Brain pericyte (primary cell): Measurements from ENCODE around the gene PNMA6F.
"Not testable (repeated sequence)": the region's sequence is repeated elsewhere in the genome, so short reads cannot be mapped to it uniquely, and the experiment has no call there.

Experiments
- DNase-seq: peaks from one replicate; pipeline ENCODE4 v3.0.0-alpha.2; 2012; ENCODE audit warnings: low read depth, low spot score

The PNMA6F gene

GRCh38 chrX:153334654-153335295, 13.2 kb upstream of the PNMA6F start:
- DNase-seq = no peak

DNA sequence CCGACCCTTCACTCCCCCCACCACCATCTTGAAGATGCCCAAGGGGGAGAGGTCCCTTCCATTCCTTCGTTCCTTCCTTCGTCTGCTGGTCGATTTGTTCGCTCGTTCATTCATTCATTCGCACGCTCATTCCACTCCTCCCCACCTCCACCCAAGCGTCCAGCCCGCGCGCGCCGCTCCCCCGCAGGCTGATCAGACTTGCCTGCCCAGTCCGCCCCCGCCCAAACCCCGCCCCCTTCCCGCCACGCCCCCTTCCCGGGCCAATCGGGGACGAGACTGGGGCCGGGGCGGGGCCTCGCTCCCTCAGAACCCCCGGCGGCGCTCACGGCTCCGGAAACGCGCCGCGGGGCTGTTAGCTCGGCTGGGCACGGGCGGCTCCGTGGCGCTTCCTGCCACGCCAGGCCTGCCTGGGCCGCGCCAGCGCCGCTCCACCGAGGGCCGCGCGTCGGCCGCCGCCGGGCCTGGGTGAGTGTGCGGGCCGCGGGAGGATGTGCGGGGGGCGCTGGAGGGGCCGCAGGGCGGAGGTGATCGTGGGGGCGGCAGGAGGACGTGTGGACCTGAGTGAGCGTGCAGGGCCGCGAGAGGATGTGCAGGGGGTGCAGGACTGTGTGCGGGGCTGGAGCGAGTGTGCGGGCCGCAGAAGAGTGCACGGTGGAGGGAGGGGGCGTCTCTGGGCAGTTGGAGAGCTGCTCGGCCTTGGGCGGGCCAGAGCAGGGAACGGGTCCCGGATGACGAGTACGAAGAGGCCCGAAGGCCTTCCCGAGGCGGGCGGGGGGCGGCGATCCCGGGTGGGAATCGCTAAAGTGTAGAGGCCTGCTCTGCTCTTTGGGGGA, 12.5 kb upstream of the PNMA6F start, which contains the start of gene ZNF275:
ZNF275 (plus strand) TSS at position 333 of the 833 bp plus-strand sequence. CDS start 2,527 bp downstream, outside the sequence.
- DNase-seq = peak; percentile 5

DNA sequence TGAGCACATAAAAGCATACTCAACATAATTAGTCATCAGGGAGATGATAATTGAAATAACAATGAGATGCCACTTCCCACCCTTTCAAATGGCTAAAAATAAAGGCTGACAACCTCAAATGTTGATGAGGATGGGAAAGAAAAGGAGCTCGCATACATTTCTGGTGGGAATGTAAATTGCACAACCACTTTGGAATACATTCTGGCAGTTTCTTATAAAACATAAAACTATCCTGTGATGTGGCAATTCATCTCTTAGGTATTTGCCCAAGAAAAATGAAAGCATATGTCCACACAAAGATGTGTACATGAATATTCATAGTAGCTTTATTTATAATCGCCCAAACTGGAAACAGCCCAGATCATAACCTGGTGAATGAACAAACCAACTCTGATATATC, 11.7 kb upstream of the PNMA6F start:
- no peak for DNase-seq

GRCh38 chrX:153327561-153327960, 6.0 kb upstream of the PNMA6F start:
- no peak for DNase-seq

DNA sequence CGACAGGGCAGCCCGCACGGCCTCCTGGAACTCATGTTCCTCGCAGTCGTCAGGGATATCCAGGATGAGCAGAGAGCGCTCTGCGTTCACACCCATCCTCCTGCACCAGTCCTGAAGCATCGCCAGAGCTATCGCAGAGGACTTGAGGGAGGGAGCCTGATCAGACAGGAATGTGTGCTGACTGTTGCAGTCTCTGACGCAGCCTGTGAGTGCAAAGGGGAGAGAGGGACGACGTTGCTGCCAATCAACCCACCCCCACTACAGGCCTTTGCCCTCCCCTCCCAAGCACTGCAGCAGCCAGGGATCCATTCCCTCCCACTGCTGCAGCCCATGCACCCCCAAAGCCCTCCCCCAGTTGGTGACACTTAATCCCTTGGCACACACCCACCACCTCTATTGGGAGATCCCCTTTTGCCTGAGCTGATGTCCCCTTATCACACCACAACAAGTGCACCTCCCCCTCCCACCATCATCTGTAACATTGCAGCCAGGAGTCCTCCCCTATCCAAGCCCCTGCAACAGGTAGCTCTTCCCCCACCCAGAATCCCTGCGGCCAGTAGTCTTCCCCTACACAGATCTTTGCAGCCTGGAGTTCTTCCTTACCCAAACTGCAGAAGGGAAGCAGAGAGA, 897 bp downstream of the PNMA6F start:
- DNase-seq = no peak

DNA sequence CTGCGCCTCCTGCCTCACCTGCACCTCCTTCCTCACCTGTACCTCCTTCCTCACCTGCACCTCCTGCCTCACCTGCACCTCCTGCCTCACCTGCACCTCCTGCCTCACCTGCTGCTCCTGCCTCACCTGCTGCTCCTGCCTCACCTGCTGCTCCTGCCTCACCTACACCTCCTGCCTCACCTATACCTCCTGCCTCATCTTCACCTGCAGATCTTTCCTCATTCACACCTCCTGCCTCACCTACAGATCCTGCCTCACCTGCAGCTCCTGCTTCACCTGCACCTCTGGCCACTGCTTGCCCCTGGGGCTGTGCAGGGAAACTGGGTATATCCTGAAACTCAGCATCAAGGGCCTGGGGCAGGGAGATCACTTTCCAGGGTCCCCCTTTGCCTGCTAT, 1.5 kb downstream of the PNMA6F start:
- not testable (repeated sequence) for DNase-seq

DNA sequence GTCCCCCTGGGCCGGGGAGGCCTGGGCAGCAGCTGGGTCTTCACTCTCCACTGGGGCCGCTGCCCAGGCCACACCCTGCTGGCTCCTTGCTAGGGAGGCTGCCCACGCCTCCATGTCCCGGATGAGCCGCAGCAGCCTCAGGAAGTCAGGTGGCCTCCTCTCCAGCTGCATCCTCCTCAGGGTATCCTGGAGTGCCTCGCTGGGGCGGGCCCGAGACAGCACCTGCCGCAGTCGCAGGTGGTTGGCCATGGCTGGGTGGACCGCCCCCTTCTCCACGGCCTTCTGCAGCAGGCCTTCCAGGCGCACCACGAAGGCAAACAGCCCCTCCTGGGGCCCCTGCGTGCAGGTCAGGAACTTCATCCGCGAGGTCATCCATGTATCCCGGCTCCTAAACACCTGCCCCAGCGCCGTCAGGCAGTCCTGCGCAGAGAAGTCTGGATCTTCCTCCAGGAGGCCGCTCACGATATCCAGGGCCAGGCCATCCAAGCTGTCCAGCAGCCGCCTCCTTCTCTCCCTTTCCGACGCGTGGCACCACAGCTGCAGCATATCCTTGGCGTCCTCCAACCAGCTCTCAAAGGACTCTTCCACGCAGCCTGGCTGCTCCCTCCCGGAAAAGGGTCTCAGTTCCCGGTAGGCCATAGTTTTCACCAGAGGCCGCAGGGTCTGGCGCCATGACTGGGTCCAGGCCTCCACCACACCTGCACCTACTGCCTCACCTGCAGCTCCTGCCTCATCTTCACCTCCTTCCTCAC, 2.1 kb downstream of the PNMA6F start:
- no peak for DNase-seq

- DNase-seq = no peak
Measured at GRCh38 chrX:153318811-153319210, 2.8 kb downstream of the PNMA6F start.

DNA sequence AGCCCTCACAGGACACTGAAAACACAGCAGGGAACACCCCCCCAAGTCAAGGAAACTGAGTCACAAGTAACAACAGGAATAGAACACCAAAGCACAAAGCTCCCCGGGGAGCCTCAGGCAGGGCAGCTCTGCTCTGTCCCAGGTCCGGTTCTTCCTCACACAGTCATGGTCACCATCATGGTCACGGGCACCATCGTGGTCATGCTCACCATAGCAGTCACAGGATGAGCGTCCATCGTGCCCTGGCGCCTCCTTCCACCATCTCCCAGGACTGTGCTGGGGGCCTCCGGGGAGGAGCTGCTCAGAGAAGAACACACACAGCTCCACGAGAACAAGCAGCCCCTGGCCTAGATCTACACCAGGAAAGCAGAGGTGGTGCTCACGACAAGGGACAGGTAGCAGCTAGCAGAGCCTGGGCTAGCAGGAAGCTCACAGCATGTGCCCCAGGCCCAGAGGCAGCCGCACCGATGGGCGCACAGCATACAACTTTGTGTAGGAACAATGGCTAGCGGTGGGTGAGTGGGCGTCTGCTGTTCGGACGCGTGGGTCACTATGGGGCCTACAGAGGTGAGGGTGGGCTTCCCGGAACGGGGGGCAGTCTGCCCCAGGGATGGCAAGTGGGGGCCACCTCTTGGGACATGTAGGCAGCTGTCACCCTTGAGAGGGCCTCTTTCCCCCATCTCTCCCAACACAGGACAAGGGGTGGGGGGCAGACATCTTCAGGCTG, 3.4 kb downstream of the PNMA6F start:
- DNase-seq = no peak

- no peak for DNase-seq
Measured at GRCh38 chrX:153317306-153317705, 4.3 kb downstream of the PNMA6F start.

DNA sequence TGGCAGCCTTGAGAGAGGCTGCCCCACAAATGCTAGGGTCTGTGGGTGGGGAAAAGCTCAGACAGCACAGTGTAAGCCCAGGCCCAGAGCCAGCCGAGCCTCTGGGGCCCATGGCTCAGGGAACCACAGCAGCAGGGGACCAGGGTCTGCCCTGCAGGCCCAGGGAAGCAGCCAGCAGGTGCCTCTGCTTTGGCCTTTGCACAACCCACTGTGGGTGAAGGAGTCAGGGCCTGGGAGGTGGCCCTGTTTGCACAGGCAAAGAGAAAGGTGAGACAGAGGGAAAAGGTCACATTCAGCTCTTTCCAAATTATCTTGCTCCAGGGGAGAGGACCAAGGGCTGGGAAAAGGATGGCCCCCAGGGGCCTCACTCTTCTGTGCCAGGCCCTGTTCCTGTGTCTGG, 8.7 kb downstream of the PNMA6F start:
- no peak for DNase-seq

DNA sequence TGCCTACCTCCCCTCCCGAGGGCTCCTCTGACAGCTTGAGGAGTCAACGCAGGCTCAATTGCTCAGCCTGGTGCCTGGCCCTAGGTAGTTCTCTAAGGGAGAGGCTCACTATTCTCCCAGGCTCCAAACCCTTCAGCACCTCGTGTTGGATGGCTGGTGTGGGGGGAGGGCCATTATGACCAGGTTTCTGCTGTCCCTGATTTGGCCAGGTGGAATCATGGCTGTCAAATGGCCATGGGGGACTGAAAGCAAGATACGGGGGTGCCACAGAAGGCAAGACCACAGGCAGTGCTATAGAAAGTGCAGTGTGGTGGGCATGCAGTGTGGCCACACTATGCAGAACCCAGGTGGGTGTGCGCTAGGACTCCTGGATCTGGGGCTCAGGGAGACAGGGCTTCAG, 9.5 kb downstream of the PNMA6F start:
- DNase-seq = no peak

DNA sequence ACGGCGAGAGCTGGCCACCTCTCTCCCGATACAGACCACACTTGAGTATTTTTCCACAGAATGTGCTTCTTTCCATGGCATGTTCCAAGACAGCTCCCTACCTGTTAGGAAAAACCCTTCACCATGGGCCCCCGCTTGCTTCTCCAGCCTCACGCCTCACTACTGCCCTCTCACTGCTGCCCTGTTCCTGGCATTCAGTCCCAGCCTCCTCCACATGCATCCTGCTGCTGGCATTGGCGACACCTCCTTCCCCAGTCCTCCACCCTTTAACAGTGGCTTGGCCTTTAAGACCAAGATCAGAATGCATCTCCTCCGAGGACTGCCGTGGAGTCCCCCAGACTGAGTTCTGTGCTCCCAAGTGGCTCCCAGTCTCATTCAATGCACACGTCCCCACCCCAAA, 10.7 kb downstream of the PNMA6F start:
- DNase-seq = no peak

DNA sequence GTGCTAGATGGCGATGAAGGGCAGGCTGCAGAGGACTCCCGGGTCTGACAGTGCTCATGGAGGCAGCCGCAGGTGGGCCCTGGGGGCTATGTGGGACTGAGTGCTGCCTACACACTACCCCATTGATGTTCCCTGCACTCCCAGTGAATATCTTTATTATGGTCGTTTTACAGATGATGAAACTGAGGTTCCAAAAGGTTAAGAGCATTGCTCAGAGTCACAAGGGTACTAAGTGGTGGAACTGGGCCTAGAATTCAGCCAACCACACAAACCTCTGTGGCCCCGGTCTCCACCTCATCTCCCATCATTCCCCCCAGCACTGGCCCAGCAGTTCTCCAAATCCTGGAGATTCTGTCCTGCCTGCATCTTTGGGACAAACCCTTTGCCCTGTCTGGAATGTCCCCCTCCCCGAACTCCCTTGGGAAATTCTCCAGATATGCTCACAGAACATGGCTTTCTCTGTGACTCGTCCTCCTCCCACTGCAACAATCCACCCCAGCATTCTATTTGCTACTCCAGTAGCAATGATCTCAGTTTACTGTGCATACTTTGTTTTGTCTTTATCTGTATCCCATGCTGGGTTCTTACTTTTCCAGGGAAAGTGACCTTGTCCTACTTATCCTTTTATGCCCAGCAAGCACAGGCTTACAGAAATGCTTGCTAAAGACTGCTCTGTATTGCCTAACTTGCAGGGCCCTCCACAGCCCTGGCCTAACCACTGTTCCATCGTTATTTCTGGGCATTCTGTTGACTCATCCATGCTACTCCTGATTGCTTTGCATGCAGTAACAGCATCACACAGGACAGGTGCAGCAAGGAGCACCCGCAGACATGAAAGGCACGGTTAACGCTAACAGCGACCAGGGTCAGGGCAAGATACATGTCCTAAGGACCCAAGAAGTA, 14.0 kb downstream of the PNMA6F start:
- DNase-seq = no peak

- no peak for DNase-seq
Measured at GRCh38 chrX:153306527-153307115, 14.9 kb downstream of the PNMA6F start.

- no peak for DNase-seq
Measured at GRCh38 chrX:153305972-153306371, 15.6 kb downstream of the PNMA6F start.

DNA sequence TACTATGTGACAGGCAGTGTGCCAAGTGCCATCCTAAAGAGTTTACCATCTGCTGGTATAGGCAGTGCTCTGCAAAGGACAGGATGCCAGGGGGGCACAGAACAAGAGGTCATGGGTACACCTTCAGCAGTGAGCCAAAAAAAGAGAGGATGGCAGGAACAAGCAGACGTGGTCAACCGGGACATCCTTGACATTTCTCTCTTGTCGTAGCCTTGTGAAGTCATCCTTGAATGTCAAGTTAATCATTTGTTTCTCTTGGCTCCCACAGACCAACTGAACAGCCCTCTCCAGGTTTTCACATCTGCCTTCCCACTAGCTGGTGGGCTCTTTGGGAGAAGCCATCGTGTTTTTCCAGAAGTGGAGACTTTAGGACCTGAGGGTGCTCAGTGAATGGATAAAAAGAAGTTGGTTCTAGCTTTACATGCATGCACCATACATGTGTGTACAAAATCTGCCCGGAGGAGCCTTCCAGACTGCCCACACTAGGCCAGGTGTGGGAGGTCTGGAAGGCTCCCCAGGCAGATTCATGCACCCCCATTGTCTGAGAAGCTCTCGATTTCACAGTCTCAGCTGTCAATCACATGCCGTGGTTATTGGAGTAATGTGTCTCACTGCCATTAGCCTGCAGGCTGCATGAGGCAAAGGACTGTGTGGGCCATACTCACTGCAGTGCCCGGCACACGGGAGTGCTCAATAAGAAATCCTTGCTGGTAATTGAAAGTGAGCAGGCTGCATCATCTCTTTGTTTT, 16.4 kb downstream of the PNMA6F start:
- no peak for DNase-seq

DNA sequence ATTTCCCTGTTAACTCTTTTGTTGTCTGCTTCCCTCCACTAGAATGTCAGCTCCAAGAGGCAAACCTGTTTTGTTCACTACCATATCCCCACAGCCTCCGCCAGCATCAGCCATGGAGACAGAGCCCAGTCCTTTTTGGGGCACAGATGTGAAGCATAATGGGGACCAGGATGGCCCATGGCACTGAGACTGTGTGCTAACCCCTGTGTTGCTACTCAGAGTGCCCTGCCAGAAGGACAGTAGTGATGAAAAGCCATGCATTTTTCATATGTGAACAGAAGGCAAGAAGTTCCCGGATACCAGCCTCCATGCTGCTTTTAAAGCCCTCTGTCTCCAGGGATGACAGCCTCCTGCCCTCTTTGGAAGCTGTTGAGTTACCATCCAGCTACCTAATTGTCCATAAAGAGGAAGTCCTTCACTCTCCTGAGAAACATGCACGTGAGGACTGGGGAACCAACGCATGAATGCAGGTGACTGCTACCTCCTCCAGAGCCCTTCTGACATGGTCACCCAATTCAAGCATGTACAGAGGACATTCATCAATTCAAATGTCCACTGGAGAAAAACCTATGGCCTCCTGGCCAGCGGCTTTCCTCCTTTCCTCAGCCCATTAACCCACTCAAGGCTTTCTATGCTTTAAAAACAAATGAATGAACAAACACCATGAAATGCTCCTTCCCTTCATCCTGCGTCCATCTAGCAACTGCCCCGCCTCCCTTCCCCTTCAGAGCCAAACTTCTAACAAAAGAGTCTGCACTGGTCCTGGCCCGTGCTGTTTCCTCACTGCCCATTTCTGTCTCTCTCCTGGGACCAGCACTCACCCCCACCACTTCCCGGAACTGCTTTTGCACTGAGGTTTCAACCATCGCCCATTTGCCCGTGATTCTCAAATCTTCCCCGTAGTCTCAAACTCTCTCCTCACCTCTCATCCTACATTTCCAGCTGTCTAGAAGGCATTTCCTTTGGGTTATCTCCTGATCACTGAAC, 18.0 kb downstream of the PNMA6F start:
- no peak for DNase-seq
